Tibial artery (tissue), 4 donors: ENCODE data around the gene CD5L.

Experiments used
- DNase-seq, 2 donors: peaks; one replicate each; pipeline ENCODE4 v3.0.0-alpha.2; 2019
- H3K27ac ChIP-seq, 2 donors: fragments of 200-600 bp; sonication (generic) in 1 of 2; 1 replicate in 1 of 2; 2 replicates in 1 of 2; pipeline ENCODE4 v1.5.1; 2018 to 2019; ENCODE audit warnings: mild to moderate bottlenecking in 1 of 2
- H3K27me3 ChIP-seq, 2 donors: fragments of 200-600 bp; sonication (generic) in 1 of 2; one replicate each; pipeline versions ENCODE4 v1.5.1 to v1.6.0; 2016 to 2019
- H3K36me3 ChIP-seq, 3 donors: fragments of 200-600 bp; sonication (generic) in 2 of 3; one replicate each; pipeline ENCODE4 v1.5.1; 2016 to 2019; ENCODE audit warnings: mild to moderate bottlenecking in 2 of 3
- H3K4me1 ChIP-seq, 4 donors: fragments of 200-600 bp; sonication (generic) in 2 of 4; 1 replicate in 3 of 4; 2 replicates in 1 of 4; pipeline ENCODE4 v1.5.1; 2016 to 2019
- H3K4me3 ChIP-seq, 2 donors: fragments of 200-600 bp; sonication (generic) in 1 of 2; 1 replicate in 1 of 2; 2 replicates in 1 of 2; pipeline ENCODE4 v1.5.1; 2018 to 2019; ENCODE audit warnings: mild to moderate bottlenecking in 2 of 2
- H3K9me3 ChIP-seq, 3 donors: fragments of 200-600 bp; sonication (generic) in 1 of 3; one replicate each; pipeline ENCODE4 v1.5.1; 2016 to 2019
- intact Hi-C: fragments of 100-400 bp; cut with DNase I; formaldehyde crosslinking; loops from one replicate; pipeline ENCODE4 v1.15.0; 2023; ENCODE audit warnings: low total_unique reads
- TF ChIP-seq, protein P1 (sequence below), 2 experiments: fragments of 200-600 bp in 1 of 2; fragments of 450-650 bp in 1 of 2; IDR thresholded peaks; one replicate each; pipeline ENCODE4 v1.5.1; 2017 to 2019; ENCODE audit warnings: antibody characterized with exemption in 2 of 2, mild to moderate bottlenecking in 1 of 2, moderate library complexity in 1 of 2

CD5L gene

DNA sequence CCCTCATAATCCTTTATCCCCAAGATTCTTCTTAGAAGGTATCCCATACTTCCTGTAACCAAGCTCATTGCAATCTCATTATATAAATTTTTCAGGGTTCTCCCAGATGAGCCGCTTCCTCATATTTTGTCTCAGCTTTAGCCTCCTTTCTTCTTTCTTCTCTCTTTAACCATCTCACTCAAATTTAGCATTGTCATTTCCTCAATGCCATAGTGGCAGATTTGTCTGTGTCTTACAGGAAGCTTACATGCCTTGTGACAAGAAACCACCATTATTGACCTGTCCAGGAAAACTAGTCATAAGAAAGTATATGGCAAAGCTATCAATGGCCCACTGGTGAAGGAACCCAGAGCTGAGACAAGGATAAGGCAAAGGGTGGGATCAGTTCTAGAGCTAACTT is 58.7 kb downstream of the CD5L start:
- TF ChIP-seq, protein P1, sequence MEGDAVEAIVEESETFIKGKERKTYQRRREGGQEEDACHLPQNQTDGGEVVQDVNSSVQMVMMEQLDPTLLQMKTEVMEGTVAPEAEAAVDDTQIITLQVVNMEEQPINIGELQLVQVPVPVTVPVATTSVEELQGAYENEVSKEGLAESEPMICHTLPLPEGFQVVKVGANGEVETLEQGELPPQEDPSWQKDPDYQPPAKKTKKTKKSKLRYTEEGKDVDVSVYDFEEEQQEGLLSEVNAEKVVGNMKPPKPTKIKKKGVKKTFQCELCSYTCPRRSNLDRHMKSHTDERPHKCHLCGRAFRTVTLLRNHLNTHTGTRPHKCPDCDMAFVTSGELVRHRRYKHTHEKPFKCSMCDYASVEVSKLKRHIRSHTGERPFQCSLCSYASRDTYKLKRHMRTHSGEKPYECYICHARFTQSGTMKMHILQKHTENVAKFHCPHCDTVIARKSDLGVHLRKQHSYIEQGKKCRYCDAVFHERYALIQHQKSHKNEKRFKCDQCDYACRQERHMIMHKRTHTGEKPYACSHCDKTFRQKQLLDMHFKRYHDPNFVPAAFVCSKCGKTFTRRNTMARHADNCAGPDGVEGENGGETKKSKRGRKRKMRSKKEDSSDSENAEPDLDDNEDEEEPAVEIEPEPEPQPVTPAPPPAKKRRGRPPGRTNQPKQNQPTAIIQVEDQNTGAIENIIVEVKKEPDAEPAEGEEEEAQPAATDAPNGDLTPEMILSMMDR (IDR thresholded peaks at IDR 0.05) = no peak
- Histone ChIP-seq H3K27ac (no peak overlapping the region), H3K9me3 (no peaks in the 10 kb centered on the region), H3K4me3 (no peak overlapping the region), H3K27me3 (no peaks in the 10 kb centered on the region), H3K4me1 (no peaks in the 10 kb centered on the region), H3K36me3 (no peaks in the 10 kb centered on the region)
- DNase-seq = no peak
- intact Hi-C loops = no loop called here

DNA sequence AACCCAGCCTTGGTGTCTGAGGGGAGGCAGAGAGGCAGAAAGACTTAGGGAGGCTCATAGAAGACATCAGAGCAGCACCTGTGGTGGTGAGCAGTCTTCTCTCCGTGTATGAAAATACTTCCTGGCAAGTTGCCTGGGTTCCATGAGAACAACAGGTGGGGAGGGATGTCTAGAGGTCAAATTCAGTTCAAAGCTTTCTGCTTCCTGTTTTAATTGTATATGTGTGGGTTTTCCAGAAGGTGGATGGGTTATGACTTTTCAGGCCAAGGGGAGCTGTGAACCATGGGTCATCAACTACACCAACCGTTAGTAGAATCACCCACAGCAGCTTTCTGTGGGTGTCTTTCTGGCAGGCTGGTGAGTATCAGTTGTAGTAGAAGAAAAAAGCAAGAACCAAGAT is 60.6 kb downstream of the CD5L start:
- H3K4me3 ChIP-seq = no peak overlapping the region
- no peak for DNase-seq
- intact Hi-C loops = no loop called here
- H3K27ac ChIP-seq = no peak overlapping the region
- TF ChIP-seq, protein P1 (IDR thresholded peaks at IDR 0.05) = no peak
- H3K9me3 ChIP-seq = no peaks in the 10 kb centered on the region
- no peaks in the 10 kb centered on the region for H3K27me3 ChIP-seq
- H3K4me1 ChIP-seq = no peaks in the 10 kb centered on the region
- no peaks in the 10 kb centered on the region for H3K36me3 ChIP-seq
